Natural killer cell (primary cell): ENCODE data around the gene NXPH4. TPM values are rescaled to one million over a fixed set of nuclear protein-coding genes. Genes with fewer than 3 reads are reported as not detected.

Experiments
- ATAC-seq, 3 donors: fragments of 150-1000 bp in 2 of 3; fragments of 200-7000 bp in 1 of 3; cut with Tn5 transposase; 1 replicate in 1 of 3; 2 replicates in 2 of 3; pipeline ENCODE4 v1.10.0; 2021; ENCODE audit warnings: mild to moderate bottlenecking in 2 of 3, moderate library complexity in 2 of 3
- DNase-seq, 2 donors: peaks; one replicate each; pipeline versions ENCODE4 v3.0.0 to v3.0.0-alpha.2; 2013 to 2021; ENCODE audit warnings: mixed read lengths in 1 of 2
- H3K27ac ChIP-seq: one replicate; pipeline ENCODE4 v1.5.1; 2013; ENCODE audit warnings: mild to moderate bottlenecking, low read length
- H3K27me3 ChIP-seq: one replicate; pipeline ENCODE4 v1.6.1; 2013; ENCODE audit warnings: low read length; ENCODE audit not compliant: control insufficient read depth, insufficient read depth
- H3K36me3 ChIP-seq: one replicate; pipeline ENCODE4 v1.6.1; 2013; ENCODE audit warnings: low read length; ENCODE audit not compliant: control insufficient read depth, insufficient read depth
- H3K4me1 ChIP-seq: one replicate; pipeline ENCODE4 v1.6.1; 2013; ENCODE audit warnings: low read length; ENCODE audit not compliant: control insufficient read depth, insufficient read depth
- H3K4me3 ChIP-seq: one replicate; pipeline ENCODE4 v1.5.1; 2013; ENCODE audit warnings: low read length
- H3K9me3 ChIP-seq: one replicate; pipeline ENCODE4 v1.6.1; 2013; ENCODE audit warnings: low read length; ENCODE audit not compliant: control insufficient read depth, insufficient read depth
- H3K27ac Mint-ChIP-seq, 2 donors: one replicate each; pipeline ENCODE4 v1.8.0; 2022; ENCODE audit warnings: mild to moderate bottlenecking in 2 of 2, mixed read lengths in 2 of 2, moderate library complexity in 1 of 2
- H3K27me3 Mint-ChIP-seq, 2 donors: one replicate each; pipeline ENCODE4 v1.8.0; 2022; ENCODE audit warnings: low read depth in 2 of 2, mixed read lengths in 2 of 2
- H3K36me3 Mint-ChIP-seq: one replicate; pipeline ENCODE4 v1.8.0; 2022; ENCODE audit warnings: mixed read lengths
- H3K4me1 Mint-ChIP-seq, 2 donors: one replicate each; pipeline ENCODE4 v1.8.0; 2022; ENCODE audit warnings: mixed read lengths in 2 of 2
- H3K4me3 Mint-ChIP-seq: one replicate; pipeline ENCODE4 v1.8.0; 2022; ENCODE audit warnings: mild to moderate bottlenecking, moderate library complexity, mixed read lengths
- H3K9me3 Mint-ChIP-seq, 2 donors: one replicate each; pipeline ENCODE4 v1.8.0; 2022; ENCODE audit warnings: mixed read lengths in 2 of 2
- CTCF ChIP-seq: fragments of 200-600 bp; IDR thresholded peaks from one replicate; pipeline ENCODE4 v1.8.0; 2022; ENCODE audit warnings: antibody characterized with exemption
- WGBS: methylation state at CpG from one replicate; pipeline ENCODE4 v1.1.7; 2013; ENCODE audit warnings: missing lambda C conversion rate; ENCODE audit not compliant: insufficient coverage; 5-methylcytosine and 5-hydroxymethylcytosine counted together
- intact Hi-C: fragments of 100-400 bp; cut with micrococcal nuclease; formaldehyde crosslinking; loops from one replicate; pipeline ENCODE4 v1.14.2; 2022
- total RNA-seq, 4 donors: library from RNA; stranded (reverse); fragments of 120-200 nt in 1 of 4; gene quantifications; one replicate each; pipeline versions ENCODE4 v1.2.3 to v1.2.4, GENCODE V29; 2013 to 2022

Gene NXPH4
- total RNA-seq, 3 donors from 2014 or later (not counting 1 experiment from before 2014, with no cell fraction given) = 0.82 TPM; not detected in 2

- H3K36me3 Mint-ChIP-seq = peaks cover 9% of the 10 kb centered on the region
- intact Hi-C loops = no loop called here
- no peaks in the 10 kb centered on the region for H3K9me3 Mint-ChIP-seq
- Histone ChIP-seq H3K4me1 (peaks cover 70% of the 10 kb centered on the region), H3K9me3 (no peaks in the 10 kb centered on the region), H3K36me3 (peaks cover 31% of the 10 kb centered on the region), H3K4me3 (no peak overlapping the region), H3K27ac (peak overlapping the region; percentile 35), H3K27me3 (peaks cover 46% of the 10 kb centered on the region)
- H3K4me3 Mint-ChIP-seq = no peak overlapping the region
- TF ChIP-seq CTCF = no peak
- 89% methylated on average over 26 of the region's 26 CpGs for WGBS
- peaks cover 33 to 39% of the 10 kb centered on the region in 2 donors for H3K27me3 Mint-ChIP-seq
- DNase-seq (peak in 1 of 2 donors; percentile 19), ATAC-seq (no peak)
- H3K27ac Mint-ChIP-seq = no peak overlapping the region
- peaks cover 30 to 49% of the 10 kb centered on the region in 2 donors for H3K4me1 Mint-ChIP-seq
Observed at GRCh38 chr12:57235017-57235727, 18.6 kb downstream of the NXPH4 start.

- peaks cover 39 to 45% of the 10 kb centered on the region in 2 donors for H3K27me3 Mint-ChIP-seq
- DNase-seq (no peak), ATAC-seq (no peak)
- Histone ChIP-seq H3K4me1 (peaks cover 70% of the 10 kb centered on the region), H3K9me3 (no peaks in the 10 kb centered on the region), H3K4me3 (no peak overlapping the region), H3K27me3 (peaks cover 51% of the 10 kb centered on the region), H3K36me3 (peaks cover 31% of the 10 kb centered on the region), H3K27ac (peak overlapping the region; percentile 35)
- H3K4me3 Mint-ChIP-seq = no peak overlapping the region
- peaks cover 30 to 49% of the 10 kb centered on the region in 2 donors for H3K4me1 Mint-ChIP-seq
- WGBS = 62% methylated on average over 8 of the region's 8 CpGs
- H3K9me3 Mint-ChIP-seq = no peaks in the 10 kb centered on the region
- intact Hi-C loops = no loop called here
- no peak for TF ChIP-seq CTCF
- peaks cover 9% of the 10 kb centered on the region for H3K36me3 Mint-ChIP-seq
- H3K27ac Mint-ChIP-seq = no peak overlapping the region
Observed at GRCh38 chr12:57235728-57236131, 19.1 kb downstream of the NXPH4 start.

GRCh38 chr12:57236201-57236924 lies 19.8 kb downstream of the NXPH4 start:
- Histone ChIP-seq H3K36me3 (peaks cover 30% of the 10 kb centered on the region), H3K27ac (no peak overlapping the region), H3K9me3 (no peaks in the 10 kb centered on the region), H3K4me1 (peaks cover 71% of the 10 kb centered on the region), H3K4me3 (no peak overlapping the region), H3K27me3 (peaks cover 58% of the 10 kb centered on the region)
- Mint-ChIP-seq H3K27ac (no peak overlapping the region), H3K36me3 (peaks cover 9% of the 10 kb centered on the region), H3K4me3 (no peak overlapping the region), H3K27me3 (peaks cover 45 to 51% of the 10 kb centered on the region in 2 donors), H3K4me1 (peaks cover 33 to 53% of the 10 kb centered on the region in 2 donors), H3K9me3 (no peaks in the 10 kb centered on the region)
- 14% methylated on average over 40 of the region's 40 CpGs for WGBS
- intact Hi-C loops = no loop called here
- no peak for DNase-seq
- TF ChIP-seq CTCF = no peak
- no peak for ATAC-seq
